GM23248 (cell line): Measurements from ENCODE around the gene PAK4.

Source experiments
- EZH2 ChIP-seq: fragments of 200-600 bp; sonication (generic); IDR thresholded peaks from 2 replicates; pipeline ENCODE4 v1.6.1; 2018; ENCODE audit warnings: antibody characterized with exemption, mild to moderate bottlenecking; ENCODE audit not compliant: insufficient read depth, poor library complexity, severe bottlenecking
- EZH2phosphoT487 ChIP-seq: fragments of 200-600 bp; sonication (generic); IDR thresholded peaks from 2 replicates; pipeline ENCODE4 v1.6.1; 2018; ENCODE audit warnings: antibody characterized with exemption, moderate library complexity, mild to moderate bottlenecking, low read depth; ENCODE audit not compliant: insufficient read depth

GRCh38 chr19:39160523-39160861 is 34.9 kb downstream of the PAK4 start:
- no peak for TF ChIP-seq EZH2
- TF ChIP-seq EZH2phosphoT487 = no peak
